ENCODE results near the gene LRCH4. TPM values are rescaled to one million over a fixed set of nuclear protein-coding genes. Genes with fewer than 3 reads are reported as not detected.

Gene LRCH4
- total and polyA plus RNA-seq, 9 of the 15 experiments (the other 6 are each of a cell fraction or from before 2014, with no cell fraction given) = 0.06 to 63.3 (median 15.0) TPM

DNA sequence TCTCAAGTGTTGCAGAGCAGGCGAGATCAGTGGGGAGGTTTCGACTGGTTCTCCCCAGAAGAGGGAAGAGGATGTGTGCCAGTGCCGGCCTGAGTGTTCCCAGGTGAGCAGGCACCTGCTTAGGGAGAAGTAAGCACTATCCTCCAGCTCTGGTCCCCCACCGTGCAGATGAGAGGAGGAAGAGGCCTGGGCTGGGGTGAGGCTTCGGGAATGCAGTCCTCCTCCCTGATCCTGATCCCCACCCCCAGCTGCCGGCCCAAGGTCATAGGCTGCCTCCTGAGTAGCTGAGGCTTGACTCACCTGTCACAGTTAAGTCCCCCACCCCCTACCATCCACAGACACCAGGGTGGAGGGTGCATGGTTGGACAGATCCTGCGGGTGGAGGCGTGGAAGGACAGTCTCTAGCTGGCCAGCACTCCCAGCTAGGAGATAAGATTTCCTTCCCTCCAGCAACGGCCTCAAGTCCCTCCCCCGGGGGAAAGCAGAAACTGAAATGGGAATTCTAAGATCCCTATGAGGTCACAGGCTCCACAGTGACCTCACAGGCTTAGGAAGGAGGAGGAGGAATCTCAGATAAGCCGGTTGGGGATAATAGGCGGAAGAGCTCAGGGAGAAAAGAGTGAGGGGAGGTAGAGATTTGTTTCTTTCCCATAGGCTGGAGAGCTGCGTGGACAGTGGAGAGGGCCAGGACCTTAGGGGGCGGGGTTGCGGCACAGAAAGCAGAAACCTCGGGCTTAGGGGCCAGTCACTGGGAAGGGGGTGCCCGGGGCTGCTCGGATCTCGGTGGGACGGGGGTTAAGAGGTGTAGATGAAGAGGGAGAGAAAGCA lies 1.0 kb downstream of the LRCH4 start:
- DNase-seq (ENCODE audit: extremely low read depth in 1 of 4, low spot score in 3 of 4) = peak; percentile 66 to 75 (median 72)
- Histone ChIP-seq H2AFZ (ENCODE audit: low read depth, low read length) (0 out of 2 replicates have a peak overlapping the region, but pooled peaks have one; percentile 63), H3K9me1 (ENCODE audit: control insufficient read depth, insufficient read depth, low read length) (peaks cover 12% of the 10 kb centered on the region), H3K4me1 (replicated peaks in 1 of 2; ENCODE audit: control insufficient read depth in 2 of 2, insufficient read depth in 2 of 2, low read length in 2 of 2) (peaks cover 26 to 65% of the 10 kb centered on the region in 2 experiments), H4K20me1 (replicated peaks; ENCODE audit: control insufficient read depth, insufficient read depth, low read length) (peaks cover 24% of the 10 kb centered on the region), H3K4me2 (ENCODE audit: insufficient read depth, low read length) (peak overlapping the region; percentile 90), H3K9me3 (replicated peaks; ENCODE audit: control insufficient read depth, insufficient read depth, low read depth, low read length) (no peaks in the 10 kb centered on the region), H3K27me3 (ENCODE audit: control insufficient read depth in 2 of 2, insufficient read depth in 2 of 2, low read length in 2 of 2) (no peaks in the 10 kb centered on the region), H3K36me3 (ENCODE audit: control insufficient read depth, insufficient read depth, low read length) (peaks cover 44% of the 10 kb centered on the region), H3K27ac (ENCODE audit: extremely low read depth, low read depth, low read length) (peak overlapping the region; percentile 88), H3K4me3 (peak overlapping the region; percentile 75), H3K79me2 (ENCODE audit: control insufficient read depth, insufficient read depth, low read length) (peaks cover 31% of the 10 kb centered on the region), H3K9ac (ENCODE audit: insufficient read depth in 1 of 2, low read depth in 2 of 2, low read length in 2 of 2) (peak overlapping the region; percentile 90 to 97)
- peak; percentile 78 for FAIRE-seq
- TSS peak; percentile 49 for BruUV-seq (replicated peaks)
- no peak for ATAC-seq
- in situ Hi-C loops (cut with MboI) = no loop called here
- ChIA-PET CTCF (ENCODE audit: low intra/inter-chr PET ratio) (no interaction called here), POLR2A (interaction anchor here (0.6 to 3.5 kb wide), 22 partner anchors 8 to 1853 kb away, joined by 3 to 27 read pairs (median 4); partner anchors contain the start of genes MEPCE, MOSPD3, POP7 and ZCWPW1)
- 6% methylated on average over 20 of the region's 20 CpGs for WGBS (ENCODE audit: insufficient coverage, low coverage, missing lambda C conversion rate)
- intact Hi-C loops (cut with micrococcal nuclease) = no loop called here
- TF ChIP-seq, protein P1, sequence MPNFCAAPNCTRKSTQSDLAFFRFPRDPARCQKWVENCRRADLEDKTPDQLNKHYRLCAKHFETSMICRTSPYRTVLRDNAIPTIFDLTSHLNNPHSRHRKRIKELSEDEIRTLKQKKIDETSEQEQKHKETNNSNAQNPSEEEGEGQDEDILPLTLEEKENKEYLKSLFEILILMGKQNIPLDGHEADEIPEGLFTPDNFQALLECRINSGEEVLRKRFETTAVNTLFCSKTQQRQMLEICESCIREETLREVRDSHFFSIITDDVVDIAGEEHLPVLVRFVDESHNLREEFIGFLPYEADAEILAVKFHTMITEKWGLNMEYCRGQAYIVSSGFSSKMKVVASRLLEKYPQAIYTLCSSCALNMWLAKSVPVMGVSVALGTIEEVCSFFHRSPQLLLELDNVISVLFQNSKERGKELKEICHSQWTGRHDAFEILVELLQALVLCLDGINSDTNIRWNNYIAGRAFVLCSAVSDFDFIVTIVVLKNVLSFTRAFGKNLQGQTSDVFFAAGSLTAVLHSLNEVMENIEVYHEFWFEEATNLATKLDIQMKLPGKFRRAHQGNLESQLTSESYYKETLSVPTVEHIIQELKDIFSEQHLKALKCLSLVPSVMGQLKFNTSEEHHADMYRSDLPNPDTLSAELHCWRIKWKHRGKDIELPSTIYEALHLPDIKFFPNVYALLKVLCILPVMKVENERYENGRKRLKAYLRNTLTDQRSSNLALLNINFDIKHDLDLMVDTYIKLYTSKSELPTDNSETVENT (CRISPR knock-in tag; IDR thresholded peaks at IDR 0.05) = peak; percentile 42; the same call in 1 of the 2 replicates
- TF ChIP-seq ZNF224 (CRISPR knock-in tag; IDR thresholded peaks at IDR 0.05) (0 out of 2 replicates have a peak, but pooled peaks have one; percentile 54), NR2C2 (CRISPR knock-in tag; IDR thresholded peaks at IDR 0.05) (no peak), NR2C2 (tag; IDR thresholded peaks at IDR 0.05) (0 out of 2 replicates have a peak, but pooled peaks have one; percentile 10), TCF7L2 (IDR thresholded peaks at IDR 0.05; ENCODE audit: low read depth, low read length) (no peak), LARP7 (IDR thresholded peaks at IDR 0.05) (0 out of 2 replicates have a peak, but pooled peaks have one; percentile 9), FOXM1 (IDR thresholded peaks at IDR 0.05; ENCODE audit: low read depth) (no peak), FOXM1 (CRISPR knock-in tag; IDR thresholded peaks at IDR 0.05; ENCODE audit: low read depth) (0 out of 2 replicates have a peak, but pooled peaks have one; percentile 41), ZNF12 (CRISPR knock-in tag; IDR thresholded peaks at IDR 0.05) (no peak; the same call in 1 of the 2 replicates), MYBL2 (IDR thresholded peaks at IDR 0.05; ENCODE audit: low read depth) (no peak), MYBL2 (CRISPR knock-in tag; IDR thresholded peaks at IDR 0.05; ENCODE audit: borderline replicate concordance) (no peak), ZNF408 (CRISPR knock-in tag; IDR thresholded peaks at IDR 0.05; ENCODE audit: low read depth) (no peak), FOXP1 (CRISPR knock-in tag; IDR thresholded peaks at IDR 0.05) (peak; percentile 7; the same call in 1 of the 2 replicates), FOXK1 (CRISPR knock-in tag; IDR thresholded peaks at IDR 0.05; ENCODE audit: borderline replicate concordance) (peak; percentile 9; the same call in 1 of the 2 replicates), RAD21 (CRISPR knock-in tag; conservative IDR thresholded peaks at IDR 0.05 in 1 of 2, IDR thresholded peaks at IDR 0.05 in 1 of 2) (peak in 1 of 2 experiments; percentile 12; a peak in 1 of 4 replicates), ZNF263 (CRISPR knock-in tag; IDR thresholded peaks at IDR 0.05; ENCODE audit: borderline replicate concordance) (peak; percentile 11; the same call in 1 of the 2 replicates), DPF2 (IDR thresholded peaks at IDR 0.05) (peak; percentile 36; the same call in 1 of the 2 replicates)
- TF ChIP-seq, protein P2, sequence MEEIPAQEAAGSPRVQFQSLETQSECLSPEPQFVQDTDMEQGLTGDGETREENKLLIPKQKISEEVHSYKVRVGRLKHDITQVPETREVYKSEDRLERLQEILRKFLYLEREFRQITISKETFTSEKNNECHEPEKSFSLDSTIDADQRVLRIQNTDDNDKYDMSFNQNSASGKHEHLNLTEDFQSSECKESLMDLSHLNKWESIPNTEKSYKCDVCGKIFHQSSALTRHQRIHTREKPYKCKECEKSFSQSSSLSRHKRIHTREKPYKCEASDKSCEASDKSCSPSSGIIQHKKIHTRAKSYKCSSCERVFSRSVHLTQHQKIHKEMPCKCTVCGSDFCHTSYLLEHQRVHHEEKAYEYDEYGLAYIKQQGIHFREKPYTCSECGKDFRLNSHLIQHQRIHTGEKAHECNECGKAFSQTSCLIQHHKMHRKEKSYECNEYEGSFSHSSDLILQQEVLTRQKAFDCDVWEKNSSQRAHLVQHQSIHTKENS (CRISPR knock-in tag; IDR thresholded peaks at IDR 0.05) = no peak

All from K562 (cell line).